DOHH2 (cell line): ENCODE results near the gene VILL.

Experiments
- H3F3A ChIP-seq: fragments of 200-600 bp; sonication (generic), shearing (Covaris generic); 2 replicates; pipeline ENCODE4 v1.6.0; 2016; ENCODE audit warnings: antibody characterized with exemption, mild to moderate bottlenecking; ENCODE audit not compliant: control insufficient read depth, insufficient read depth
- H3K27ac ChIP-seq: fragments of 200-600 bp; sonication (generic); 2 replicates; pipeline ENCODE4 v1.5.1; 2014; ENCODE audit warnings: low read depth, mild to moderate bottlenecking, low read length, moderate library complexity
- H3K27me3 ChIP-seq: fragments of 200-600 bp; sonication (generic); 2 replicates; pipeline ENCODE4 v1.6.1; 2014; ENCODE audit warnings: mild to moderate bottlenecking, low read length, mixed read lengths; ENCODE audit not compliant: control insufficient read depth
- H3K36me3 ChIP-seq: fragments of 200-600 bp; sonication (generic); 2 replicates; pipeline ENCODE4 v1.6.1; 2014; ENCODE audit warnings: mild to moderate bottlenecking, low read length, moderate library complexity, mixed read lengths; ENCODE audit not compliant: control insufficient read depth
- H3K4me1 ChIP-seq: fragments of 200-600 bp; sonication (generic); 2 replicates; pipeline ENCODE4 v1.6.1; 2014; ENCODE audit warnings: mild to moderate bottlenecking, low read length, mixed read lengths; ENCODE audit not compliant: control insufficient read depth
- H3K4me2 ChIP-seq: fragments of 200-600 bp; sonication (generic); 2 replicates; pipeline ENCODE4 v1.6.0; 2014; ENCODE audit warnings: mild to moderate bottlenecking, low read length, moderate library complexity
- H3K4me3 ChIP-seq: fragments of 200-600 bp; sonication (generic); 2 replicates; pipeline ENCODE4 v1.5.1; 2014; ENCODE audit warnings: mild to moderate bottlenecking, low read length, mixed read lengths
- H3K79me2 ChIP-seq: fragments of 200-600 bp; sonication (generic); 2 replicates; pipeline ENCODE4 v1.6.1; 2014; ENCODE audit warnings: mild to moderate bottlenecking, low read length, mixed read lengths; ENCODE audit not compliant: control insufficient read depth
- H3K9me2 ChIP-seq: fragments of 200-600 bp; sonication (generic); replicated peaks from 2 replicates; pipeline ENCODE4 v1.6.1; 2014; ENCODE audit warnings: mild to moderate bottlenecking, low read length, mixed read lengths; ENCODE audit not compliant: control insufficient read depth
- H3K9me3 ChIP-seq: fragments of 200-600 bp; sonication (generic); 2 replicates; pipeline ENCODE4 v1.6.1; 2014; ENCODE audit warnings: antibody characterized with exemption, low read length, mixed read lengths; ENCODE audit not compliant: control insufficient read depth, insufficient read depth
- H4K20me1 ChIP-seq: fragments of 200-600 bp; sonication (generic); 2 replicates; pipeline ENCODE4 v1.6.0; 2014; ENCODE audit warnings: low read depth, mild to moderate bottlenecking, antibody characterized with exemption, low read length, moderate library complexity; ENCODE audit not compliant: control insufficient read depth, insufficient read depth
- EZH2phosphoT487 ChIP-seq: fragments of 200-600 bp; sonication (generic); IDR thresholded peaks from 2 replicates; pipeline ENCODE4 v1.6.1; 2017; ENCODE audit warnings: borderline replicate concordance, mild to moderate bottlenecking, antibody characterized with exemption, low read length, moderate library complexity, mixed read lengths
- TF ChIP-seq, protein P1 (sequence below): fragments of 200-600 bp; sonication (generic); IDR thresholded peaks from one replicate; pipeline ENCODE4 v1.5.1; 2014; ENCODE audit warnings: antibody characterized with exemption, mild to moderate bottlenecking, low read depth, low read length; ENCODE audit not compliant: poor library complexity, severe bottlenecking

VILL gene

GRCh38 chr3:37949866-37950265 is 40.7 kb upstream of the VILL start:
- H3K4me3 ChIP-seq, result no peak overlapping the region
- peaks cover 3% of the 10 kb centered on the region; the same call in 1 of the 2 replicates for H3K27me3 ChIP-seq
- no peaks in the 10 kb centered on the region for H3K4me1 ChIP-seq
- no peaks in the 10 kb centered on the region for H3K79me2 ChIP-seq
- H3K4me2 ChIP-seq, result no peak overlapping the region
- H3K9me3 ChIP-seq, result no peaks in the 10 kb centered on the region
- no peaks in the 10 kb centered on the region for H4K20me1 ChIP-seq
- no peaks in the 10 kb centered on the region for H3F3A ChIP-seq
- TF ChIP-seq EZH2phosphoT487, result no peak
- TF ChIP-seq, protein P1, sequence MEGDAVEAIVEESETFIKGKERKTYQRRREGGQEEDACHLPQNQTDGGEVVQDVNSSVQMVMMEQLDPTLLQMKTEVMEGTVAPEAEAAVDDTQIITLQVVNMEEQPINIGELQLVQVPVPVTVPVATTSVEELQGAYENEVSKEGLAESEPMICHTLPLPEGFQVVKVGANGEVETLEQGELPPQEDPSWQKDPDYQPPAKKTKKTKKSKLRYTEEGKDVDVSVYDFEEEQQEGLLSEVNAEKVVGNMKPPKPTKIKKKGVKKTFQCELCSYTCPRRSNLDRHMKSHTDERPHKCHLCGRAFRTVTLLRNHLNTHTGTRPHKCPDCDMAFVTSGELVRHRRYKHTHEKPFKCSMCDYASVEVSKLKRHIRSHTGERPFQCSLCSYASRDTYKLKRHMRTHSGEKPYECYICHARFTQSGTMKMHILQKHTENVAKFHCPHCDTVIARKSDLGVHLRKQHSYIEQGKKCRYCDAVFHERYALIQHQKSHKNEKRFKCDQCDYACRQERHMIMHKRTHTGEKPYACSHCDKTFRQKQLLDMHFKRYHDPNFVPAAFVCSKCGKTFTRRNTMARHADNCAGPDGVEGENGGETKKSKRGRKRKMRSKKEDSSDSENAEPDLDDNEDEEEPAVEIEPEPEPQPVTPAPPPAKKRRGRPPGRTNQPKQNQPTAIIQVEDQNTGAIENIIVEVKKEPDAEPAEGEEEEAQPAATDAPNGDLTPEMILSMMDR, result no peak
- H3K9me2 ChIP-seq, result no peaks in the 10 kb centered on the region
- no peak overlapping the region for H3K27ac ChIP-seq
- H3K36me3 ChIP-seq, result no peaks in the 10 kb centered on the region

GRCh38 chr3:37952564-37952963 is 38.0 kb upstream of the VILL start:
- no peaks in the 10 kb centered on the region for H3K9me2 ChIP-seq
- no peaks in the 10 kb centered on the region for H3K27me3 ChIP-seq
- TF ChIP-seq, protein P1, result no peak
- no peak for TF ChIP-seq EZH2phosphoT487
- H3K79me2 ChIP-seq, result no peaks in the 10 kb centered on the region
- H3K4me3 ChIP-seq, result no peak overlapping the region
- H3K4me2 ChIP-seq, result no peak overlapping the region
- peaks cover 21% of the 10 kb centered on the region for H3K4me1 ChIP-seq
- no peaks in the 10 kb centered on the region for H3K9me3 ChIP-seq
- no peaks in the 10 kb centered on the region for H3K36me3 ChIP-seq
- H3F3A ChIP-seq, result no peaks in the 10 kb centered on the region
- H3K27ac ChIP-seq, result no peak overlapping the region
- H4K20me1 ChIP-seq, result no peaks in the 10 kb centered on the region

GRCh38 chr3:37953226-37953625 is 37.4 kb upstream of the VILL start:
- Histone ChIP-seq H4K20me1 (no peaks in the 10 kb centered on the region), H3K4me3 (no peak overlapping the region), H3K4me1 (peaks cover 23% of the 10 kb centered on the region), H3K9me3 (no peaks in the 10 kb centered on the region), H3K4me2 (no peak overlapping the region), H3K79me2 (no peaks in the 10 kb centered on the region), H3K27me3 (no peaks in the 10 kb centered on the region), H3K27ac (no peak overlapping the region), H3F3A (no peaks in the 10 kb centered on the region), H3K9me2 (no peaks in the 10 kb centered on the region), H3K36me3 (no peaks in the 10 kb centered on the region)
- TF ChIP-seq, protein P1, result no peak
- no peak for TF ChIP-seq EZH2phosphoT487
